ENCODE measurements around the gene CALY.
A peak's percentile ranks its signal among the peaks of the same experiment; 100 is the strongest.
"Not testable (repeated sequence)": the region's sequence is repeated elsewhere in the genome, so short reads cannot be mapped to it uniquely, and the experiment has no call there.

CALY gene

DNA sequence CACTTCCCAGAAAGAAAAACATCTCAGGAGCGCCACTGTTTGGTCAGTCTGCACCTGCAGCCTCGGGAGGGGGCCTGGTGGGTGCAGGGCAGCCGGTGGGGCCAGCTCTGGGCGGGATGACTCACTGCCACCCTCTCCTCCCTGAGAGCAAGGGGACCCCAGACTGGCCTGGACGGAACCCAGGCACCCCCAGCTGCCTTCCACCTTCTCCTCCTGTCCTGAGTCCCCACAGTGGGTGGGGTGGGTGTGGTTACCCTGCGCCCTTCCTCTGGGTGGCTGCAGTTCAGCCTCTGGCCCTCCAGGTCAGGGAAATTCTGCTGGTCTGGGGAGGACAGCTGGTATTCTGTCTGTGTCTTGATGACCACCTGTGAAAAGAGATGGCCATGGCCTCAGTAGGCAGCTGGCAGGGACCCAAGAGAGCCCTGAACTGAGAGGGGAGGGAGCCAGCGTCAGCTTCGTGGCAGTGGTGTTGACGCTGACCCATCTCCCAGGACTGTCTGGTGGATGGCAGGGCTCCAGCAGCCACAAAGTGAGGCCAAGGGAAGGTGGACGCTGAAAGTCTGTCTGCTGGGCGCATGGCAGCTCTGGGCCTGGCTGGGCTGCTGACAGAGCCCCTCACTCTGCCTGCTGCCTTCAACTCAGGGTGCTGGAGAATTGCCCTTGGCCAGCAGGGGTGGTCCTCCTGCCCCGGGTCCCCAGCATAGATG, 8.9 kb downstream of the CALY start:
- DNase-seq, result no peak

GRCh38 chr10:133326745-133327650, 9.7 kb downstream of the CALY start:
- DNase-seq, result no peak

DNA sequence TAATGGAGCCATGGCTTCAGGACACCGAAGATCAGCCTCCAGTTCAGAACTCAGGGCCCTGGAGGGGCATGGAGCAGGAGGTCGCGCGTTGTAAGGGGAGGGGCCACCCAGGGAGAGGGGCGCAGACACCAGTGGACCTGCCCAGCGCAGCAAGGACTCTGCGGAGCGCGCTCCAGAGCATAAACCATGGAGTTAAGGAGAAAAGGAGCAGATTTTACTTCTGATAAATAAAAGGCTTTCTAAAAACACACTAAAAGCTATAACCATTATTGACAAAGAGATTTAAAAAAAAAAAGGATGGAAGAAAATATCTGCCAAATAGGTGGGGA, 10.5 kb downstream of the CALY start:
- no peak for DNase-seq

DNA sequence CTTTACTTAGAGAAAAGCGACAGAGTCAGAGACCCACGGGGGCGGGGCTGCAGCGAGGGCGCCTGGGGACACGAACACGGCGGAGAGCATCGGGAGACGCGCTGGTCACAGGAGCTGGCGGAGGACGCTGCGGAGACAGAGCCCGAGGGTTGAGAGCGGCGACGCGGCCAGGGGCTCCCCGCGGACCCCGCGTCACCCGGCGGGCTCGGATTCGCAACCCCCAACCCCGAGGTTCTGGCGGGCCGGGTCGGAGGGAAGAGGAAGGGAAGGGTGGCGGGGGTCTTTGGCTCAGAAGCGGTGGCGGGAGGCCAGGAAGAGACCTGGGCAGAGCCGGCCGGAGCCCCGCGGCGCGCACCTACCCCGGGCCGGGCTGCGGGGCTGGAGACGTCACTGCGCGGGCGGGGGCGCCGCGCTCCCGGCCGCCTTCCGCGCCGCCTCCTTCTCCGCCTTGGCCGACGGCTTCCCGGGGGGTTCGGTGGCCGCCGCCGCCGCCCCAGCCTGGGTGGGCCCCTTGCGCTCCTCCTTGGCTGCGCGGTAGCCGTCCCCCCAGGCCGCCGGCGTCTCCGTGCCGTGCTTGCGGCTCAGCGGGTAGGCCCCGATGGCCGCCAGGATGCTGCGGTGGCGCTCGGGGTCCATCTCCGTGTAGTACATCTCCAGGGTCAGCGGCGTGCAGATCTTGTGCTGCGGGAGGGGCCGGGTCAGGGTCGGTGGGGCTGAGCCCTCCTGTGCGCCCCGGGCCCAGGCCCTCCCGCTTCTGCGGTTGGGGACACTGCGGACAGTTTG, 11.1 kb downstream of the CALY start:
- DNase-seq, result no peak

DNA sequence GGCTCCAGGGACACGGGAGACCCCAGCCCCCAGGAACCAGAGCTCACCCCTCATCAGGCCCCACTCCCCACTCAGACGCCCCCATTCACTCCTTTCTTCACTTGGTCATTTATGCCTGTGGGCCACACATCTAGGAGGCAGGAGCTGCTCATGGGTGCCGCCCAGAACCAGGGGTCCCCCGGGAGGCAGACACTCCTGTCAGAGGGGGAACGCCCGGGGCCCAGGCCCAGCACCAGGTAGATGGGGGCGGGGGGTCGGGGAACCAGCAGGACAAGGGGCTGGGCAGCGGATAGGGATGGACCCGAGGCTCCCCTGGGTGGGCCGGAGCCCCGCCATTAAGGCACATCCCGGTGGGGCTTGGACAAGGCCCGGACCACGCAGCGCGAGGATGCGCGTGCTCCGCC, 11.8 kb downstream of the CALY start:
- no peak for DNase-seq

DNA sequence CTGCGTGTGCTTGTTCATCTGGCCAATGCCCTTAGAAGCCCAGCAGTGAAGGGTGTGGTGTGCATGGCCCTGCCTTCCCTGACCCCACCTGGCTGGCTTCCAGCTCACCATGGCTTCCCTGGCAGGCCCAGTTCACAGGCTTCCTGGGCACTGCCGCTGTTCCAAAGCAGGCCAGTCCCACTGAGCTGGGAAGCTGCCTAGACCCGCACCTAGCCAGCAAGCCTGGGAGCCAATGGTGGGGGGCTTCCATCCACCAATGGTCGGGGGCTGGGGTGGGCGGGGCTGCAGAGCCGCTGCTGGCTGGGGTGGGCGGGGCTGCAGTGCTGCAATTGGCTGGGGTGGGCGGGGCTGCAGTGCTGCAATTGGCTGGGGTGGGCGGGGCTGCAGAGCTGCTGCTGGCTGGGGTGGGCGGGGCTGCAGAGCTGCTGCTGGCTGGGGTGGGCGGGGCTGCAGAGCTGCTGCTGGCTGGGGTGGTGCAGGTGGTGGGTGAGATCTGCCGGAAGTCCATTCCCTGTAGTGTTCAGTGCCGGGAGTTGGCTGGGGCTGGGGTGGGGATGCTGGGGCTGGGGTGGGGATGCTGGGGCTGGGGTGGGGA, 12.4 kb downstream of the CALY start:
- peak; percentile 72 for DNase-seq

DNA sequence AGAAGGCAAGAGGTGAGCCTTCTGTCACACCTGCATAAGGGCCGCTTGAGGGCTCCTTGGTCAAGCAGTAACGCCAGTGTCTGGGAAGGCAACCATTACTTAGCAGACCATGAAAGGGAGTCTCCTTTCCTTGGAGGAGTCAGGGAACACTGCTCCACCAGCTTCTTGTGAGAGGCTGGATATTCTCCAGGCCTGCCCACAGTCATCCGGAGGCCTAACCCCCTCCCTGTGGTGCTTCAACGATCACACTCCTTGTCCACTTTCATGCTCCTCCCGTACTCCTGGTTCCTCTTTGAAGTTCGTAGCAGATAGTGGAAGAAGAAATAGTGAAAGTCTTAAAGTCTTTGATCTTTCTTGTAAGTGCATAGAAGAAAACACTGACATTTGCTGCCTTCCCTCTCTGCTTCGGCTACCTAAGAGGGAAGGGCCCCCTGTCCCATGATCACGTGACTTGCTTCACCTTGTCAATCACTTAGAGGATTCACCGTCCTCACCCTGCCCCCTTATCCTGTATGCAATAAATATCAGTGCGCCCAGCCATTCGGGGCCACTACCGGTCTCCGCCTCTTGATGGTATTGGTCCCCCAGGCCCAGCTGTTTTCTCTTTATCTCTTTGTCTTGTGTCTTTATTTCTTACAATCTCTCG, 14.5 kb downstream of the CALY start:
- not testable (repeated sequence) for DNase-seq

DNA sequence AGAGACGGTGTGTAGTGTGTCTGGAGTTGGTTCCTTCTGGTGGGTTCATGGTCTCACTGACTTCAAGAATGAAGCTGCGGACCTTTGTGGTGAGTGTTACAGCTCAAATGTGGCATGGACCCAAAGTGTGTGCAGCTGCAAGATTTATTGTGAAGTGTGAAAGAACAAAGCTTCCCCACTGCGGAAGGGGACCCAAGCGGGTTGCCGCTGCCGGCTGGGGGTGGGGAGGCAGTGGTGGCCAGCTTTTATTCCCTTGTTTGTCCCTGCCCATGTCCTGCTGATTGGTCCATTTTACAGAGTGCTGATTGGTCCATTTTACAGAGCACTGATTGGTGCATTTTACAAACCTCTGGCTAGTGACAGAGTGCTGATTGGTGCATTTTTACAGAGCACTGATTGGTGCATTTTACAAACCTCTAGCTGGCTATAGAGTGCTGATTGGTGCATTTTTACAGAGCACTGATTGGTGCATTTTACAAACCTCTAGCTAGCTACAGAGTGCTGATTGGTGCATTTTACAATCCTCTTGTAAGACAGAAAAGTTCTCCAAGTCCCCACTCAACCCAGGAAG, 15.8 kb downstream of the CALY start:
- DNase-seq, result not testable (repeated sequence)

- peak; percentile 91 for DNase-seq
Measured at GRCh38 chr10:133318494-133319127, 18.1 kb downstream of the CALY start.

DNA sequence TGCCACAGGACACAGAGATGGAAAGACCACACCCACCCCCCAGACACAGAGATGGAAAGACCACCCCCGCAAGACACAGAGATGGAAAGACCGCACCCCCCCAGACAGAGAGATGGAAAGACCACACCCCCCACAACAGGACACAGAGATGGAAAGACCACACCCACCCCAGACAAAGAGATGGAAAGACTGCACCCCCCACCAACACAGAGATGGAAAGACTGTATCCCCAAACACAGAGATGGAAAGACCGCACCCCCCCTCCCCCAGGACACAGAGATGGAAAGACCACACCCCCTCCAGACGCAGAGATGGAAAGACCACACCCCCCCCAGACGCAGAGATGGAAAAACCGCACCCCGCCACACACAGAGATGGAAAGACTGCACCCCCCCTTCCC, 20.0 kb downstream of the CALY start:
- DNase-seq, result no peak

DNA sequence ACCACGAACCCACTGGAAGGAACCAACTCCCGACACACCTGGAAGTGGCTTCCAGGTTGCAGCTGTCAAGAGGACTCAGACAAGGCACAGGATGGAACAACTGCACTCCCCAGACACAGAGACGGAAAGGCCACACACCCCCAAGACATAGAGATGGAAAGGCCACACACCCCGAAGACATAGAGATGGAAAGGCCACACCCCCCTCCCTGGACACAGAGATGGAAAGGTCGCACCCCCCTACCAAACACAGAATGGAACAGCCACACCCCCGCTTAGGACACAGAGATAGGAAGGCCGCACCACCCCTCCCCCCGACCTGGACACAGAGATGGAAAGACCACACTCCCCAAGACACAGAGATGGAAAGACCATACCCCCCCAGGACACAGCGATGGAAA, 20.4 kb downstream of the CALY start:
- no peak for DNase-seq

DNA sequence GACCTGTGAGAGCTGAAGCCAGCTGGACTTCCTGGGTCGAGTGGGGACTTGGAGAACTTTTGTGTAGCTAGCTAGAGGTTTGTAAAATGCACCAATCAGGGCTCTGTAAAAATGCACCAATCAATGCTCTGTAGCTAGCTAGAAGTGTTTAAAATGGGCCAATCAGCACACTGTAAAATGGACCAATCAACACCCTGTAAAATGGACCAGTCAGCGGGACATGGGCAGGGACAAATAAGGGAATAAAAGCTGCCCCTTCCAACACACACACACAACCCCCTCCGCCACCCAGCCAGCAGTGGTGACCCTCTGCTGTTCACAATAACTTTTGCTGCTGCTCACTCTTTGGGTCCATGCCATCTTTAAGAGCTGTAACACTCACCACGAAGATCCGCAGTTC, 20.8 kb downstream of the CALY start:
- no peak for DNase-seq

- no peak for DNase-seq
Measured at GRCh38 chr10:133314911-133315310, 21.8 kb downstream of the CALY start.

DNA sequence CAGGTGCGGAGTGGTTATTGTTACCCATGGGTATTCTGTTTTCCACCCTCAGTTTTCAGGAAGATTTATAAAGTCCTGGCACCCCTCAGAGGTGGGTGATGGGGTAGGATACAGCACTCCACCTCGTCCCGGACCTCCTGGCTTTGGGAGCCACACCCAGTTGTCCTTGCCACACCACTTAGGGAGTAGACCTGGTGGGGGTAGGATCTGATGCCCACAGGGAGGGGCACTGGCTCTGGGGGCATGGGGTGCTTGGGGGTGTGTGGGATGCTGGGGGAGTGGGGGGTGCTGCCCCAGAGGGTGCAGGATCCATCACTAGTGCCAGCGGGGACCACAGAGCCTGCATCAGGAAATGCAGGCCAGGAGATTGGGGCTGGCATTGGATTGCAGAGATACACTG, 23.5 kb downstream of the CALY start:
- DNase-seq, result no peak

DNA sequence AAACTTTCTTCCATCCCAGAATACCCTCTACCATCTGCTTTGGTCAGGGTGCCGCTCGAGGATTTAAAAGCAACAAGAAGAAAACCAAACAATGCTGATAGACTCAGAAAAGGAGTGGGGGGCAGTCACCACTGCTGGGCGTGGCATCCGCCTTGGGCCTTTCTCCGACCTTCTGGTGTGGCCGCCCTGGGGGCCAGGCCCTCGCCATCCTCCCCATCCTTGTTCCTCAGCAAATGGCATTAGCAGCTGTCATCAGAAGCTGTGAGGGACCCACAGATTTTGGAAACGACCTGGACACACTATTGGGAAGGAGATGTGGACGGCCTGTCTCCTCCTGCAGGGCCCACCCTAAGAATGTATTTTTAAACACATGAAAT, 23.9 kb downstream of the CALY start:
- no peak for DNase-seq

- no peak for DNase-seq
Measured at GRCh38 chr10:133312016-133312768, 24.5 kb downstream of the CALY start.

GRCh38 chr10:133311570-133311969, 25.1 kb downstream of the CALY start:
- no peak for DNase-seq

GRCh38 chr10:133310789-133311188, 25.9 kb downstream of the CALY start:
- DNase-seq, result no peak

DNA sequence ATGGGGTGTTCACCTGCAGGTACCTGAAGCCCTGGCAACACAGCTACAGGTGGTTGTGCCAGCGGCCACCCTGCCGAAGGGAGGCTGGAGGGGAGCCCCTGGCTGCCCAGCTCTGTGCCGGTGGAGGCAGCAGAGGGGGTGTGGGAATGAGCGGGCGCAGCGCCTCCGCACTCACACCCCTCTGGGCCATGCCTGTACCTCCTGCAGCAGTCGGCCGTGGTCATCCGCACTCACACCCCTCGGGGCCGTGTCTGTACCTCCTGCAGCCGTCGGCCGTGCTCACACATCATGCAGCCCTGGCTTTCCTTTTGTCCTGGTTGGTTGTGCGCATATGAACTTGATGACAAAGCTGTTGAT, 26.3 kb downstream of the CALY start:
- no peak for DNase-seq

- no peak for DNase-seq
Measured at GRCh38 chr10:133309720-133310398, 26.8 kb downstream of the CALY start.
